IPS-NIHi7 (cell line): Measurements from ENCODE around the gene ACSM2B.
"Not testable (repeated sequence)": the region's sequence is repeated elsewhere in the genome, so short reads cannot be mapped to it uniquely, and the experiment has no call there.

ENCODE experiments used
- DNase-seq: peaks from one replicate; pipeline ENCODE4 v3.0.0; 2012; ENCODE audit warnings: mixed read lengths; ENCODE audit errors: extremely low spot score

Gene ACSM2B

DNA sequence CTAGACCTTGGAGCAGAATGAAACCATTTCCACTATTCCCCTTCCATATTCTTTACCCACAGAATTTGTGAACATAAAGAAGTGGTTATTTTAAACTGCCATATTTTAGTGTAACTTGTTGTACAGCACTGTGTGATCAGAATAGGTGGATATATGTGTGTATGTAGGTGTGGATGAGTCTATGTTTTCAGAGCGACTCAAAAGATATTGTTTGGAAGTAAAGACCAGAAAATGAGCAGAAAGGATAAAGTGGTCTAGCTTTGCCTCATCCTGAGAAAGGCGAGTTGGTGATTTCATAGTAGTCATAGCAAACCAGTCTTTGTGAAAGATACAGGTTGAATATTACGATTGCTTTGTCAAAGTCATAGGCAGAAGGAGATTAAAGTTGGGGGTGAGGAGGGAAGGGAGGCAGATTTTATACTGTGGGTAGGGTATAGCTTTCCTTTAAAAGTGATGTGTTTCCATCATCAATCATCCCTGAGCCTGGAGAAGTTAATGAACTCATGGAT lies 43.8 kb downstream of the ACSM2B start:
- DNase-seq: not testable (repeated sequence)

DNA sequence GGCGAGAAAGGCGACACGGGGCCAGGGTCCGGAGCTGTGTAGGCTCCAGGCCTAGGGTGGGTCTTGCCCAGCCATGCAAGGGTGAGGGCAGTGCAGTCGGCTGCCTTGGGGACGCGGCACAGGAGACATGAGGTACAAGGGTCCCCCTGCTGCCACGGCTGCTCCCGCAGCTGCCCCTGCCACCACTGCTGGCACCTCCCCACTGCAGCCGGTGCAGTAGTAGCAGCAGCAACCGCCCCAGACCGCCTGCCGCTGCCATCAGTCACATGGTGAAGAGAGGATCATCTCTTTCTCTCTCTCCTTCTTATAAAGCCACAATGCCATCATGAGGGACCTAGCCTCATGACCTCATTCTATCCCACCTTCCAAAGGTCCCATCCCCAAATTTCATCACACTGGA lies 44.4 kb downstream of the ACSM2B start:
- not testable (repeated sequence) for DNase-seq

DNA sequence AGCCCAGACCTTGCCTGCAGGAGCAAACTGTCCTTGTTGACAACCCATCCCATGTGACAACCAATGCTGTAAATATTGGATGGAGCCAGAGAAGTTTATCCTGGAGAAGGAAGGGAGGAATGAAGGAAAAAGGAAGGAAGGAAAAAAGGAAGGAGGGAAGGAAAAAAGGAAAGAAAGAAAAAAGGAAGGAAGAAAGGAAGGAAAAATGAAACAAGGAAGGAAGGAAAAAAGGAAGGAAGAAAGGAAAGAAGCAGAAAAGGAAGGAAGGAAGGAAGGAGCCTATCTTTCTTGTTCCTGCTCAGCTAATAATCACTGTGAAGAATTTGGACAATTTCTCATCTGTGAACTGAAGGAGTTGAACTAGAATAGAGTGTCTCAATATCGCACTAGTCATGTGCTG lies 56.1 kb downstream of the ACSM2B start:
- DNase-seq: no peak

DNA sequence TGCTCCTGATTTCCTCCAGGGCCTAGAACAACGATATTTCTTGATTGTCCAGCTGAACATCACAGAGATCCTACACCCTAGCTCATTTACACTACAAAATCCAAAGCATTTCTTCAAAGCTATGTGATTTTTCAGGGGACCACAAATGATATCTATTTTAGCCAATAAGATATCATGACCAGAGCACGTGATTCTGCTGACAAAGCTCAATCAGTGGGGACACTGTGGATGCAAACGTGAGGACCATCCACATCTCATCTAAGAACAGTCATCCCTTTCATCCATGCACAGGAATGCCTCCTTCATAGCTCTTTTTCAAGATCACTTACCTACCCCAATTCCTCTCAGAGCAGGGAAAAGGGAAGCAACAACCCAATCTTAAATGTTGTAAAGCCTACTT lies 56.9 kb downstream of the ACSM2B start:
- DNase-seq: no peak

DNA sequence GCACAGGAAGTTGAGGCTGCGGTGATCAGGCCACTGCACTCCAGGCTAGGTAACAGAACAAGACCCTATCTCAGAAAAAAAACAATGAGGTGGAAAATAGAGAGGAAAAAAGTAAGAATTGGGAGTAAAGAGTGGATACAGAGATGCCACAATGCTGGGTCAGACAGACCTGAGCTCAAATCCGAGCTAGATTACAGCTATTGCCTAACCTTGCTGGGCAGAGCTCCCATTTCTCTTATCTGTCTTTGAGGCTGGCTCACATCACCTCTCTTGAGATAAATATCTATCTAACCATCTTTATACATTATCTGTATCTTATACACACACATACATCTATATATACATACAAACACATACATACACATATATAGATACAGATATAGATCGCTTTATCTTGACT lies 59.0 kb downstream of the ACSM2B start:
- no peak for DNase-seq

DNA sequence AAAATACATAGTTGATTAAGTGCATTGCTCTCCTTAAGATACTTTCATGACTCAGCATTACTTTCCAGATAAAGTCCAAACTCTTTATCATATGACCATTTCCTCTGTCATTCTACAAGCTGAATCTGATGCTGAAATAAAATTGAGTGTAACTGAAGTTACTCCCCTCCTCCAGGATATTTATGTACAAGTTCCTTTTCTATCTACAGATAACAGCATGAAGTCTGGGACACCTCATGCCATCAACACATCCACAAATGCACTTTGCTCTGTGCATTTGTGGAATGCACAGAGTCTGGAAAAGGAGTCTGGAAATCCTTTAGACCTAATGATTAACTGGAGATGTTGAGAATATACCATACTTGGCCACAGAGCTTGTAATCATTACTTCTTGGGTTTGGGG lies 60.5 kb downstream of the ACSM2B start:
- no peak for DNase-seq

DNA sequence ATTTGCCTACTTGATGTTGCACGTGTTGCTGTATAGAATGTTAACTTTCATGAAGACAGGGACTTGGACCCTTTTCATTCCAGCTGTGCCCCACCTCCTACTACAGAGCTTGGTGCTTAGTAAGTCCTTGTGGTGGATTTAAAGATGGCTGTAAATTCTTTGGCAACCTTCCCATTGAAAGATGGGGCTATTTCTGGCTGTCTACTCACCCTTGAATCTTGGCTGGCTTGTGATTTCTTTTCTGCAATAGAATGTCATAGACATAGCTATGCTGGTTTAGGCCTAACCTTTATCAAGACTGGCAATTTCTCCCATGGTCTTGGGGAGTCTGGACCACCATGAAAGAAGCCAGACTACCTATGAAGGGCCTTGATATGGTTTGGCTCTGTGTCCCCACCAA lies 65.8 kb downstream of the ACSM2B start:
- no peak for DNase-seq

DNA sequence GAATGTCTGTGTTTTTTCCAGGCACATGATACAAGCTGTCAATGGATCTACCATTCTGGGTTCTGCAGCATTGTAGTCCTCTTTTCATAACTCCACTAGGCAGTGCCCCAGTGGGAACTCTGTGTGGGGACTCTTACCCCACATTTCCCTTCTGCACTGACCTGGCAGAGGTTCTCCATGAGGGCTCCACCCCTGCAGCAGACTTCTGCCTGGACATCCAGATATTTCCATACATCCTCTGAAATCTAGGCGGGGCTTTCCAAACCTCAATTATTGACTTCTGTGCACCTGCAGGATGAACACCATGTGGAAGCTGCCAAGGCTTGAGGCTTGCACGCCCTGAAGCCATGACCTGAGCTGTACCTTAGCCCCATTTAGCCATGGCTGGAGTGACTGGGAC lies 68.9 kb downstream of the ACSM2B start:
- no peak for DNase-seq

DNA sequence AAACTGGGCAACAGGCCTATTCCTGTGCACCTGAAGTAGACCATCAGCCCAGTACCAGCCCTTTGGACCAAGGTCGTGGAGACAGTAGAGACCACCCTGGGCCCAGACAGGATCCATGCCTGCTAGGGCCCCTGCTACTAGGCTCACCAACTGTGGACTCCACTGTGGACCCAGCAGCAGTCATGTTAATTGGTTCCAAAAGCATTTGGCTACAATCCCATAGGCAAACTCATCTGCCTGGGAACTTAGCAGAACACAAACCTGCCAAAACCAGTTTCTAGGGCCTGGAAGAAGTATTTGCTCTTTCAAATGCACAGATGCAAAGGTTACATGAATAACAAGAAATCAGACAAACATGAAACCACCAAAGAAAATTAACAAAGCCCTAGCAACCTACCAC lies 71.7 kb downstream of the ACSM2B start:
- no peak for DNase-seq

DNA sequence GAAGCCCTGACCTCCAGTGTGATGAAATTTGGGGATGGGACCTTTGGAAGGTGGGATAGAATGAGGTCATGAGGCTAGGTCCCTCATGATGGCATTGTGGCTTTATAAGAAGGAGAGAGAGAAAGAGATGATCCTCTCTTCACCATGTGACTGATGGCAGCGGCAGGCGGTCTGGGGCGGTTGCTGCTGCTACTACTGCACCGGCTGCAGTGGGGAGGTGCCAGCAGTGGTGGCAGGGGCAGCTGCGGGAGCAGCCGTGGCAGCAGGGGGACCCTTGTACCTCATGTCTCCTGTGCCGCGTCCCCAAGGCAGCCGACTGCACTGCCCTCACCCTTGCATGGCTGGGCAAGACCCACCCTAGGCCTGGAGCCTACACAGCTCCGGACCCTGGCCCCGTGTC lies 84.7 kb downstream of the ACSM2B start:
- not testable (repeated sequence) for DNase-seq

DNA sequence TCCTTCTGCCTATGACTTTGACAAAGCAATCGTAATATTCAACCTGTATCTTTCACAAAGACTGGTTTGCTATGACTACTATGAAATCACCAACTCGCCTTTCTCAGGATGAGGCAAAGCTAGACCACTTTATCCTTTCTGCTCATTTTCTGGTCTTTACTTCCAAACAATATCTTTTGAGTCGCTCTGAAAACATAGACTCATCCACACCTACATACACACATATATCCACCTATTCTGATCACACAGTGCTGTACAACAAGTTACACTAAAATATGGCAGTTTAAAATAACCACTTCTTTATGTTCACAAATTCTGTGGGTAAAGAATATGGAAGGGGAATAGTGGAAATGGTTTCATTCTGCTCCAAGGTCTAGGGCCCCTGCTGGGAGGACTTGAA lies 85.2 kb downstream of the ACSM2B start:
- DNase-seq: not testable (repeated sequence)
